Mesendoderm (in vitro differentiated cells): ENCODE data around the gene CHFR.

Source experiments
- DNase-seq: peaks from one replicate; pipeline ENCODE4 v3.0.0; 2013
- H2AK5ac ChIP-seq: 2 replicates; pipeline ENCODE4 v1.6.1; 2013; ENCODE audit warnings: low read length, inconsistent platforms
- H2BK120ac ChIP-seq: 2 replicates; pipeline ENCODE4 v1.6.1; 2013; ENCODE audit warnings: low read depth, mild to moderate bottlenecking, low read length, moderate library complexity, mixed read lengths
- H2BK15ac ChIP-seq: replicated peaks from 2 replicates; pipeline ENCODE4 v1.6.1; 2013; ENCODE audit warnings: low read depth, mild to moderate bottlenecking, moderate library complexity
- H2BK5ac ChIP-seq: 2 replicates; pipeline ENCODE4 v1.6.1; 2013; ENCODE audit warnings: low read length, inconsistent platforms
- H3K18ac ChIP-seq: 2 replicates; pipeline ENCODE4 v1.6.1; 2013; ENCODE audit warnings: mild to moderate bottlenecking, low read length, mixed read lengths
- H3K23ac ChIP-seq: one replicate; pipeline ENCODE4 v1.6.1; 2013; ENCODE audit warnings: low read length
- H3K27ac ChIP-seq: 2 replicates; pipeline ENCODE4 v1.5.1; 2013; ENCODE audit warnings: low read depth, mild to moderate bottlenecking, inconsistent platforms, low read length, moderate library complexity
- H3K27me3 ChIP-seq: 2 replicates; pipeline ENCODE4 v1.6.1; 2013; ENCODE audit warnings: low read length, control low read depth, mild to moderate bottlenecking, inconsistent platforms; ENCODE audit not compliant: insufficient read depth, poor library complexity
- H3K36me3 ChIP-seq: 2 replicates; pipeline ENCODE4 v1.6.1; 2013; ENCODE audit warnings: low read length, inconsistent platforms; ENCODE audit not compliant: control insufficient read depth, insufficient read depth
- H3K4ac ChIP-seq: one replicate; pipeline ENCODE4 v1.6.1; 2013; ENCODE audit warnings: low read depth, mild to moderate bottlenecking, low read length, moderate library complexity
- H3K4me1 ChIP-seq: 2 replicates; pipeline ENCODE4 v1.6.1; 2013; ENCODE audit warnings: low read depth, low read length, inconsistent platforms; ENCODE audit not compliant: control insufficient read depth
- H3K4me2 ChIP-seq: 2 replicates; pipeline ENCODE4 v1.6.1; 2013; ENCODE audit warnings: low read length
- H3K4me3 ChIP-seq: 2 replicates; pipeline ENCODE4 v1.5.1; 2013; ENCODE audit warnings: mild to moderate bottlenecking, low read length
- H3K56ac ChIP-seq: one replicate; pipeline ENCODE4 v1.6.1; 2013; ENCODE audit warnings: low read length
- H3K79me1 ChIP-seq: 2 replicates; pipeline ENCODE4 v1.6.1; 2013; ENCODE audit warnings: low read length, inconsistent platforms
- H3K79me2 ChIP-seq: 2 replicates; pipeline ENCODE4 v1.6.1; 2013; ENCODE audit warnings: mild to moderate bottlenecking, low read length; ENCODE audit not compliant: control insufficient read depth, insufficient read depth
- H3K9ac ChIP-seq: 2 replicates; pipeline ENCODE4 v1.6.1; 2013; ENCODE audit warnings: low read length, inconsistent platforms
- H4K5ac ChIP-seq: one replicate; pipeline ENCODE4 v1.6.1; 2013; ENCODE audit warnings: low read length
- H4K8ac ChIP-seq: one replicate; pipeline ENCODE4 v1.6.1; 2013; ENCODE audit warnings: low read depth, mild to moderate bottlenecking, control low read depth, low read length, moderate library complexity
- WGBS: extraction: QIAGEN DNeasy Blood & Tissue Kit; methylation state at CpG from one replicate; pipeline ENCODE4 v1.1.7; 2013; ENCODE audit warnings: low lambda C conversion rate, missing lambda C conversion rate; ENCODE audit not compliant: insufficient coverage; ENCODE audit errors: extremely low coverage; 5-methylcytosine and 5-hydroxymethylcytosine counted together

CHFR gene

DNA sequence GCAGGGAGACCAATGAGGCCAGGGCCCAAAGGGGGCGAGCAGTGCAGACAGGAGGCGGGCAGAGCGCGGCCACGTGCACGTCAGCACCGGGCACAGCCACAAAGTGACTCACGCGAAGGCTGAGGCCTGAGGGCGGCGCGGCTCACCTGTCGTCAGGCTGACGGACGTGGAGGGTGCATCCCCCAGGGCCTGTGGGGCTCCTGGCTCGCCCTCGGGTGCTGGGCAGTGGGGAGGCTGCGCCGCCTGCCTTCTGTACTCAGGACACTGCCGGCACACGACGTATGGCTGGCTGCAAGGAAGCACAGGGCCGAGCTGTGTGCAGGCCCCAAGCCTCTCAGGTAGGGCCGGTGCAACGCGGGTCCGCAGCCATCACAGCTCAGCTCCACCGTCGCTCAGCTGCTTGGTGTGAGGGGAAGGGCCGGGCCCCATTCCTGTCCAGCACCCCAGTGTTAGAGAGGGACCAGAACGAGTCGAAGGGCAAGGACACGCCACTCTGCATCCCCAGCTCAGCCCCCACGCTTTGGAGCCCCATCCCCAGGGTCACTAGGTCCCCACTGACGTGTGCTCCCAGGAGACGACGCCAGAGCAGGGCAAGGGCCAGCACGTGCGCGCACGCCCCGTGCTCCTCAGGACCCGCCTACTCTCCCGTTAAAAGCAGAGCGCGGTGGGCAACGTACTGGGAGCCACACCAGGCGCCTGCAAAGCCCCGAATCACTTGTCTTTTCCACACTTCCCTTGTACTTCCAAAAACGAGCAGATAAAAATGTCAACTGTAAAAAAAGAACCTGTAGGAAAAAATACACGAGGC lies 33.9 kb downstream of the CHFR start:
- no peak overlapping the region for H3K4me2 ChIP-seq
- no peak overlapping the region for H3K4ac ChIP-seq
- no peaks in the 10 kb centered on the region for H3K79me2 ChIP-seq
- no peak overlapping the region for H2BK15ac ChIP-seq
- H3K4me1 ChIP-seq, result no peaks in the 10 kb centered on the region
- WGBS, result no CpG with 5 or more reads among the region's 51 CpGs
- no peak overlapping the region for H4K5ac ChIP-seq
- H3K36me3 ChIP-seq, result peaks cover 21% of the 10 kb centered on the region
- no peak overlapping the region for H3K9ac ChIP-seq
- no peak overlapping the region for H3K18ac ChIP-seq
- no peak overlapping the region for H3K27ac ChIP-seq
- no peak overlapping the region for H2BK120ac ChIP-seq
- H3K4me3 ChIP-seq, result no peak overlapping the region
- no peak overlapping the region for H2BK5ac ChIP-seq
- no peak overlapping the region for H3K23ac ChIP-seq
- no peak overlapping the region for H3K56ac ChIP-seq
- no peak for DNase-seq
- H2AK5ac ChIP-seq, result no peak overlapping the region
- H4K8ac ChIP-seq, result no peak overlapping the region
- H3K79me1 ChIP-seq, result no peaks in the 10 kb centered on the region
- H3K27me3 ChIP-seq, result no peaks in the 10 kb centered on the region

DNA sequence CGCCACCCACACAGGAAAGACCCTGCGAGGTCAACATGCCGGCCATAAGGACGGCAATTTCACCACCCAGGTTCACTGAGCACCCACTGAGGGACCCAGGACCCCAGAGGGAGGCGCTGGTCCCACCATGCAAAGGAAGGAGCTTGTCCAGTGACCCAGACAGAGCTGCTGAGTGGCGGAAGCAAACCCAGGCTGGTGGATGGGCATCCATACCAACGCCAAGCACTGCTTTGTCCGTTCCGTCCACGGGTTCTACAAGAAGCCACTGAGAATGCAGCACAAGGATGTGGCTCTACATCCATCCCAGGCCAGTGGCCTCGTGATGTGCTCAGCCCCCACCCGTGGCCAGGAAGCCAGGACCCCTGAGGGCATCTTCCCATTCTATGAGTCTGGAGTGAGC lies 34.9 kb downstream of the CHFR start:
- H3K79me2 ChIP-seq, result no peaks in the 10 kb centered on the region
- H3K9ac ChIP-seq, result no peak overlapping the region
- DNase-seq, result no peak
- H3K4ac ChIP-seq, result no peak overlapping the region
- no peak overlapping the region for H3K4me3 ChIP-seq
- H4K5ac ChIP-seq, result no peak overlapping the region
- WGBS, result no CpG with 5 or more reads among the region's 12 CpGs
- no peaks in the 10 kb centered on the region for H3K27me3 ChIP-seq
- H3K4me2 ChIP-seq, result no peak overlapping the region
- H3K56ac ChIP-seq, result no peak overlapping the region
- H3K23ac ChIP-seq, result no peak overlapping the region
- H3K4me1 ChIP-seq, result no peaks in the 10 kb centered on the region
- no peaks in the 10 kb centered on the region for H3K79me1 ChIP-seq
- H3K27ac ChIP-seq, result no peak overlapping the region
- no peak overlapping the region for H2BK120ac ChIP-seq
- H2AK5ac ChIP-seq, result no peak overlapping the region
- H2BK15ac ChIP-seq, result no peak overlapping the region
- no peak overlapping the region for H2BK5ac ChIP-seq
- H3K18ac ChIP-seq, result no peak overlapping the region
- no peak overlapping the region for H4K8ac ChIP-seq
- peaks cover 20% of the 10 kb centered on the region for H3K36me3 ChIP-seq

DNA sequence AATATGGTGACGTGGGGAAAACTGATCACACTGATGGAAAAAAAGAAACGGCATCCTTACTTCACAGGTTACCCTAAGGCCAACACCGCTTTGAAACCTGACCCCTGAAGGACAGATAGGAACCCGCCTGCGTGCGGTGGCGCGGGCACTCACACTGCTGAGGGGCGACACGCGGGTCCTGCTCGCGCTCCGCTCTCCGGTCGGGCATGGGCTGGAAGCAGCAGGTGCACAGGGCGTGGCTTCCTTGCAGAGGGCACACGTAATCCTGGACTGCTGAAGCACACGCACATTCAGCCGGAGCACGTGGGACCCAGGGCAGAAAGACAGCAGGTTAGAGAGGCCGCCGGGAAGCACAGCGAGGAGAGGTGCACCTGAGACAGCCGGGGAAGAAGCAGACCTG lies 35.9 kb downstream of the CHFR start:
- Histone ChIP-seq H3K4me1 (no peaks in the 10 kb centered on the region), H3K56ac (no peak overlapping the region), H3K4me3 (no peak overlapping the region), H3K79me2 (no peaks in the 10 kb centered on the region), H2BK5ac (no peak overlapping the region), H2BK15ac (no peak overlapping the region), H3K18ac (no peak overlapping the region), H3K4ac (no peak overlapping the region), H3K36me3 (peaks cover 20% of the 10 kb centered on the region), H2AK5ac (no peak overlapping the region), H3K27me3 (no peaks in the 10 kb centered on the region), H3K27ac (no peak overlapping the region), H4K8ac (no peak overlapping the region), H3K9ac (no peak overlapping the region), H4K5ac (no peak overlapping the region), H3K4me2 (no peak overlapping the region), H3K79me1 (no peaks in the 10 kb centered on the region), H3K23ac (no peak overlapping the region), H2BK120ac (no peak overlapping the region)
- no CpG with 5 or more reads among the region's 25 CpGs for WGBS
- no peak for DNase-seq

DNA sequence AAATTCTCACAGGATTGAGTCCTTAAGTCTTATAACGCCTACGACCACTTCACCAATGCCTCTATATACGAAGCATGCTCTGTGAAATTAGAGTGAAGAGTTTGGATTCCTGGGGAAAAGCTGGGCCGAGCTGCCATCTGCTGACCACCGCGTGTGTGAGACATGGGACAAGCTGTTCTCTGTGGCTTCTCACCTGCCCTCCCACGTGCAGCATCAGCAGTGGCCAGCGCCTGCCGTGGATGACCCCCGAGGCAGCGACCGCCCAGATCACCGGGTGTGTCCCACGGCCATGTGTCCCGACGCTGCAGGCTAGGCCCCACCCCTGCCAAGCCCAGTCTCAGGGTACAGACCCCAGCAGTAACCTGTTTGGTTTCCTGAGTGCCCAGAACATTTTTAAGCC lies 37.1 kb downstream of the CHFR start:
- H3K27me3 ChIP-seq, result no peaks in the 10 kb centered on the region
- no peaks in the 10 kb centered on the region for H3K79me1 ChIP-seq
- H3K56ac ChIP-seq, result no peak overlapping the region
- no peak overlapping the region for H3K4ac ChIP-seq
- no peak overlapping the region for H3K4me3 ChIP-seq
- H2BK120ac ChIP-seq, result no peak overlapping the region
- H3K27ac ChIP-seq, result no peak overlapping the region
- no peaks in the 10 kb centered on the region for H3K4me1 ChIP-seq
- H3K23ac ChIP-seq, result no peak overlapping the region
- H4K5ac ChIP-seq, result no peak overlapping the region
- no peak overlapping the region for H3K9ac ChIP-seq
- no peak overlapping the region for H2BK5ac ChIP-seq
- no peak overlapping the region for H2AK5ac ChIP-seq
- WGBS, result no CpG with 5 or more reads among the region's 16 CpGs
- no peak for DNase-seq
- no peak overlapping the region for H3K18ac ChIP-seq
- H3K36me3 ChIP-seq, result peaks cover 13% of the 10 kb centered on the region
- H2BK15ac ChIP-seq, result no peak overlapping the region
- H3K4me2 ChIP-seq, result no peak overlapping the region
- no peak overlapping the region for H4K8ac ChIP-seq
- no peaks in the 10 kb centered on the region for H3K79me2 ChIP-seq

DNA sequence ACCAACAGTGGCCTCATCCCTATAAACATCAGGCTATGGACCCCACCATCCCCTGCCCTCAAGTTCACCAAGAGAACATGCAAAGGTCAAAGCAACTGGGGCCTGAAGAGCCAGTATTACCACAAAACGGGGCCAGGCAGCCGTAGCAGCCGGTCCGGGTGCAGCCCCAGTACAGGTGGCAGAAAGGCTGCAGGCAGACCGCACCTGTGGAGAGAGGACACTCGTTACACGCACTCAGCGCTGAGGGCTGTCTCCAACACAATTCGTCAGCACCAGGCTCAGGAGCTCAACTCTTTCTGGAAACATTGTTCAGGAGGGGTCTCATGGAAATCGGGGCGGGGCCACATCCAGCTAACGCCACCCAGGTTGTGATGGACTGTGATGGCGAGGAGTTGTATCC lies 38.9 kb downstream of the CHFR start:
- Histone ChIP-seq H3K79me1 (no peaks in the 10 kb centered on the region), H3K9ac (no peak overlapping the region), H2BK15ac (no peak overlapping the region), H3K79me2 (no peaks in the 10 kb centered on the region), H3K56ac (no peak overlapping the region), H2AK5ac (no peak overlapping the region), H3K4me2 (no peak overlapping the region), H2BK120ac (no peak overlapping the region), H3K27me3 (no peaks in the 10 kb centered on the region), H3K27ac (no peak overlapping the region), H3K23ac (no peak overlapping the region), H2BK5ac (no peak overlapping the region), H3K36me3 (peaks cover 12% of the 10 kb centered on the region), H4K8ac (no peak overlapping the region), H4K5ac (no peak overlapping the region), H3K18ac (no peak overlapping the region), H3K4me1 (no peaks in the 10 kb centered on the region), H3K4ac (no peak overlapping the region), H3K4me3 (no peak overlapping the region)
- no peak for DNase-seq
- WGBS, result no CpG with 5 or more reads among the region's 13 CpGs
